Upper lobe of right lung (tissue), 1 donor: ENCODE measurements around the gene CDS2. TPM values are rescaled to one million over a fixed set of nuclear protein-coding genes. Genes with fewer than 3 reads are reported as not detected.
A peak's percentile ranks its signal among the peaks of the same experiment; 100 is the strongest.

Experiments
- ATAC-seq: fragments of 200-7000 bp; cut with Tn5 transposase; one replicate; pipeline ENCODE4 v1.9.1; 2020; ENCODE audit warnings: mild to moderate bottlenecking, moderate library complexity
- DNase-seq: peaks from one replicate; pipeline ENCODE4 v3.0.0-alpha.2; 2020
- H3K27ac ChIP-seq: fragments of 200-600 bp; one replicate; pipeline ENCODE4 v1.8.0; 2022
- H3K27me3 ChIP-seq: fragments of 200-600 bp; one replicate; pipeline ENCODE4 v1.8.0; 2022; ENCODE audit warnings: mild to moderate bottlenecking
- H3K36me3 ChIP-seq: fragments of 200-600 bp; one replicate; pipeline ENCODE4 v1.8.0; 2022
- H3K4me1 ChIP-seq: fragments of 200-600 bp; one replicate; pipeline ENCODE4 v1.8.0; 2022
- H3K4me3 ChIP-seq: fragments of 200-600 bp; one replicate; pipeline ENCODE4 v1.8.0; 2022; ENCODE audit warnings: mild to moderate bottlenecking
- H3K9me3 ChIP-seq: fragments of 200-600 bp; one replicate; pipeline ENCODE4 v1.8.0; 2022
- intact Hi-C: fragments of 100-400 bp; cut with DNase I; formaldehyde crosslinking; loops from one replicate; pipeline ENCODE4 v1.11.0; 2022
- total RNA-seq: library from RNA; stranded (reverse); fragmentation: NEBNext Ultra II Directional; extraction: Animal tissue kit (Norgen Biotek cat#: 25700); gene quantifications from one replicate; pipeline ENCODE4 v1.2.1, GENCODE V29; 2021
- TF ChIP-seq, protein P1 (sequence below): fragments of 200-600 bp; IDR thresholded peaks from one replicate; pipeline ENCODE4 v1.8.0; 2022; ENCODE audit warnings: antibody characterized with exemption
- donor health status: DM: no; HTN: yes; CAD: no; lungs with severe emphysema.

The CDS2 gene
- total RNA-seq, 1 donor from 2014 or later, result 65.0 TPM

DNA sequence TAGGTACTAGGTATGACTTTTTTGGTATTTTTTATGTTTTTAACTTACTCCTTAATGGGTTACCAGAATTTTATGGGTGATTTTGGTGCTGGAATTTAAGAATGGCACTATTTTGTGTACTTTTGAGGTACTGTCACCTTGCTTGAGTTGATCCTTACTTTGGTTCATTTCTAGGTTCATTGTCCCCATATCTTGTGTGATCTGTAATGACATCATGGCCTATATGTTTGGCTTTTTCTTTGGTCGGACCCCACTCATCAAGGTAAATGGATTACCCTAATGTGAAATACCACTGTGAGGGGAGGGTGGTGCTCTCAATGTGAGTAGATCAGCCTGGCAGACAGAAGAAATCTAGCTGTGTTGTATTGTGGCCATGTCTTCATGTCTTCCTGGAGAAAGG, 57.9 kb downstream of the CDS2 start:
- peaks cover 81% of the 10 kb centered on the region for H3K36me3 ChIP-seq
- no peak for DNase-seq
- no peaks in the 10 kb centered on the region for H3K9me3 ChIP-seq
- H3K4me1 ChIP-seq, result no peaks in the 10 kb centered on the region
- H3K27me3 ChIP-seq, result no peaks in the 10 kb centered on the region
- no peak for ATAC-seq
- no peak overlapping the region for H3K4me3 ChIP-seq
- TF ChIP-seq, protein P1, sequence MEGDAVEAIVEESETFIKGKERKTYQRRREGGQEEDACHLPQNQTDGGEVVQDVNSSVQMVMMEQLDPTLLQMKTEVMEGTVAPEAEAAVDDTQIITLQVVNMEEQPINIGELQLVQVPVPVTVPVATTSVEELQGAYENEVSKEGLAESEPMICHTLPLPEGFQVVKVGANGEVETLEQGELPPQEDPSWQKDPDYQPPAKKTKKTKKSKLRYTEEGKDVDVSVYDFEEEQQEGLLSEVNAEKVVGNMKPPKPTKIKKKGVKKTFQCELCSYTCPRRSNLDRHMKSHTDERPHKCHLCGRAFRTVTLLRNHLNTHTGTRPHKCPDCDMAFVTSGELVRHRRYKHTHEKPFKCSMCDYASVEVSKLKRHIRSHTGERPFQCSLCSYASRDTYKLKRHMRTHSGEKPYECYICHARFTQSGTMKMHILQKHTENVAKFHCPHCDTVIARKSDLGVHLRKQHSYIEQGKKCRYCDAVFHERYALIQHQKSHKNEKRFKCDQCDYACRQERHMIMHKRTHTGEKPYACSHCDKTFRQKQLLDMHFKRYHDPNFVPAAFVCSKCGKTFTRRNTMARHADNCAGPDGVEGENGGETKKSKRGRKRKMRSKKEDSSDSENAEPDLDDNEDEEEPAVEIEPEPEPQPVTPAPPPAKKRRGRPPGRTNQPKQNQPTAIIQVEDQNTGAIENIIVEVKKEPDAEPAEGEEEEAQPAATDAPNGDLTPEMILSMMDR, result no peak
- intact Hi-C loops, result no loop called here
- H3K27ac ChIP-seq, result no peak overlapping the region

DNA sequence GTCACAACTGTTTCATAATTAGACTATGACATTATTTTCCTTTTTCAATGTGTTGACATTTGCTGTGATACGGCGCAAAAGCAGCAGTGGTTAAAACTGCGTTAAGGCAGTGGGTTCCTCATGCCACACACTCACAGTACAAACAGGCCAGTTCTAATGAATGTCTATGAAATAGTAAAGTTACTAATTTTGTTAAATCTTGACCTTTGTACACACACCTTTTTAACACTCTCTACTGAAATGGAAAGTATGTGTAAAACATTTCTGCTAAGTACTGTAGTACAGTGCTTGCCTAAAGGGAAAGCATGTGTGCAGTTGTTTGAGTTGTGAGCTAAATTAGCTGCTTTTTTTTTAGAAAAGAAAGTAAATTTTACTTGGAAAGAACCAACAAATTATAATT, 60.3 kb downstream of the CDS2 start:
- intact Hi-C loops, result no loop called here
- Histone ChIP-seq H3K36me3 (peaks cover 91% of the 10 kb centered on the region), H3K27ac (no peak overlapping the region), H3K4me3 (no peak overlapping the region), H3K27me3 (no peaks in the 10 kb centered on the region), H3K4me1 (no peaks in the 10 kb centered on the region), H3K9me3 (no peaks in the 10 kb centered on the region)
- ATAC-seq (no peak), DNase-seq (no peak)
- TF ChIP-seq, protein P1, result no peak

DNA sequence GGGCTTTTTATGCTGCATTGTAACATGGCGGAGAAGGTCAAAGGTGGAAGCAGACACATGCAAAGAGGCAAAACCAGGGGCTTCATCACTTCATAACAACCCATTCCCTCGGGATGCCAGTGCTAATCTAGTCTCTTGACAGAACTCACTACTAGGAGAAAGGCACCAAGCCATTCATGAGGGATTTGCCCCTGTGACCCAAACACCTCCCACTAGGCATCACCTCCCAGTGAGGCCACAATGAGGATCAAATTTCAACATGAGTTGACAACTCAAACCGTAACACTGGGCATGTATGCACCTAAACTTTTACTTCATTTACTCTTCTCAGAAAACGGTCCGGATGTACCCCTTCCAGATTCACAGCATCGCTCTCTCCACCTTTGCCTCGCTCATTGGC, 61.9 kb downstream of the CDS2 start:
- no peaks in the 10 kb centered on the region for H3K4me1 ChIP-seq
- no peaks in the 10 kb centered on the region for H3K9me3 ChIP-seq
- H3K4me3 ChIP-seq, result no peak overlapping the region
- TF ChIP-seq, protein P1, result no peak
- DNase-seq (no peak), ATAC-seq (no peak)
- H3K27me3 ChIP-seq, result no peaks in the 10 kb centered on the region
- H3K27ac ChIP-seq, result no peak overlapping the region
- H3K36me3 ChIP-seq, result peaks cover 75% of the 10 kb centered on the region
- intact Hi-C loops, result no loop called here

DNA sequence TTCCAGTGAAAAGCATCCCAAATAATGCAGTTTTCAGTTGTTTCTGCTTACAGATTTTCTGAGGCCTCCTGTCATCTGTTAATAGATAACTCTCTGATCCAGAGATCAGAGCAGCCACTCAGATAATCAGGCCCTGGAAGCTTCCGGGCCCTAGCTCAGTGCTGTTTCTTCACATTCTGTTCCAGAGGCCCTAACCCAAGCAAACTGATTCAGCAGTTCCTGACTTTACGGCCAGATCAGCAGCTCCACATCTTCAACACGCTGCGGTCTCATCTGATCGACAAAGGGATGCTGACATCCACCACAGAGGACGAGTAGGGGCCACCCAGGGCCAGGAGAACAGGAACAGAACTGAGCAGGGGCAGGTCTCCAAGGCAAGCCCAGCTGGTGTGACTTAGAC, 63.1 kb downstream of the CDS2 start:
- TF ChIP-seq, protein P1, result no peak
- no peak overlapping the region for H3K4me3 ChIP-seq
- no peaks in the 10 kb centered on the region for H3K4me1 ChIP-seq
- no peaks in the 10 kb centered on the region for H3K9me3 ChIP-seq
- DNase-seq, result no peak
- peaks cover 64% of the 10 kb centered on the region for H3K36me3 ChIP-seq
- ATAC-seq, result no peak
- intact Hi-C loops, result no loop called here
- H3K27me3 ChIP-seq, result no peaks in the 10 kb centered on the region
- H3K27ac ChIP-seq, result no peak overlapping the region

DNA sequence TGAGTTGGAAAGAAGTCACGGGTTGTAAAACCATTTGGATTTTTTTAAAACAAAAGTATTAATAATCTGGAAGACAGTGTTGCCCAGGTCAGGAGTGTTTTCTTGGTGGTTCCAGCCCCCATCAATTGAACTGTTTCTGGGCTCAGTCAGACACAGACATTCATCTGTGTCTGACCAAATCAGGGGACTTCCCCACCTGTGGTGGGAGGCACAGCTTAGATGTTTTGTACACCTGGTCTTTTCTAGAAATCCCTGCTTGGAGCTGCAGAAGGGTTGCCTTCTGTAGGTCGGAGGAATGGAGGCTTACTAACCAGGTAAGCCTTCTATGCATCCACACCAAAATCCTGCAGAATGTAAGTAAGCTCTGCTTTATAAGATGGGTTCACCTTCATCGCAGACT, 63.6 kb downstream of the CDS2 start:
- Histone ChIP-seq H3K27me3 (no peaks in the 10 kb centered on the region), H3K27ac (no peak overlapping the region), H3K36me3 (peaks cover 64% of the 10 kb centered on the region), H3K9me3 (no peaks in the 10 kb centered on the region), H3K4me1 (no peaks in the 10 kb centered on the region), H3K4me3 (no peak overlapping the region)
- DNase-seq (no peak), ATAC-seq (no peak)
- TF ChIP-seq, protein P1, result no peak
- intact Hi-C loops, result no loop called here

DNA sequence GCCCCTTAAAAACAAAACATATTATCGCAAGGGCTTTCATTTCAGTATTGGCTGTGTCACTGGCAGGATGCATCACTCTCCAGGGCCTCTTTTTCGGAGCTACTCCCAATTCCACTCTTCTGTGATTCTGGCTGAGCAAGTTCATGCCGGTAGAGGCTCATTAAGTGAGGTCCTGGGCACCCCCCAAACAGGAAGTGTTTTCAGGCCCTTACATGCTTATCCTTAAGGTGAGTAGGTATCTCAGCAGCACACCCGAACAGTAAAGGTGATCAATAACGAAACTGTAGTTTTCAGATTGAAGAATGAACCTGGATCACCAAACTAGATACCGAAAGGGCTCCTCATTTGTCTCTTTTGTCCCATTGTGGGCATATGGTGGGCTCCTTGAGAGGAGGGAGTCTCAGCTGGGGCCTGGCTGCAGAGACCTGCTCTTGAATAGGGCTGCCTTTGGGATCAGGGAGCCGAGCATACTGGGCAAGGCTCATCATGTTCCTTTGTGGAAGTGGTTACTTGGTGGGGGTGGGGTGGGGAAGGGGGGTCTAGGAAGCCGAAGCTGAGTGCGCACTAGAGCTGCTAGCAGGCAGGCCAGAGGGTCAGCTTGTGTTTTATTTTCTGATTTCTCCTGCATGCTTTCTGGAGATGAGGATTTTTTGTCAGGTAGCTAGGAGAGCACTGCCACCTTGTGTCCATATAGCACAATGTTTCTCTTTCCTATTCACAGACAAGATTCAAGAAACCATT, 65.2 kb downstream of the CDS2 start:
- TF ChIP-seq, protein P1, result peak; percentile 75
- intact Hi-C loops, result no loop called here
- ATAC-seq (peak; percentile 89), DNase-seq (no peak)
- Histone ChIP-seq H3K4me3 (no peak overlapping the region), H3K27me3 (no peaks in the 10 kb centered on the region), H3K9me3 (no peaks in the 10 kb centered on the region), H3K4me1 (no peaks in the 10 kb centered on the region), H3K27ac (peak overlapping the region; percentile 11), H3K36me3 (peaks cover 59% of the 10 kb centered on the region)
